ENCODE results near the gene UQCC2.
A peak's percentile ranks its signal among the peaks of the same experiment; 100 is the strongest.

Gene UQCC2

GRCh38 chr6:33711140-33712129, at the start of gene UQCC2:
Gene UQCC2, minus strand, starts transcription at chr6:33711700. Its CDS starts 14 bp downstream, at chr6:33711686.
- peak; percentile 96 for DNase-seq

- no peak for DNase-seq
Measured at GRCh38 chr6:33759887-33760629, 48.6 kb upstream of the UQCC2 start.

GRCh38 chr6:33758815-33759216, 47.3 kb upstream of the UQCC2 start:
- no peak for DNase-seq

GRCh38 chr6:33757906-33758305, 46.4 kb upstream of the UQCC2 start:
- no peak for DNase-seq

GRCh38 chr6:33757113-33757512, 45.6 kb upstream of the UQCC2 start:
- no peak for DNase-seq

- no peak for DNase-seq
Measured at GRCh38 chr6:33756211-33756954, 44.9 kb upstream of the UQCC2 start.

- DNase-seq: no peak
Measured at GRCh38 chr6:33755070-33755869, 43.8 kb upstream of the UQCC2 start.

- no peak for DNase-seq
Measured at GRCh38 chr6:33754222-33754621, 42.7 kb upstream of the UQCC2 start.

- no peak for DNase-seq
Measured at GRCh38 chr6:33752646-33753015, 41.1 kb upstream of the UQCC2 start.

- no peak for DNase-seq
Measured at GRCh38 chr6:33751771-33752645, 40.5 kb upstream of the UQCC2 start.

- DNase-seq: no peak
Measured at GRCh38 chr6:33750244-33750991, 38.9 kb upstream of the UQCC2 start.

- DNase-seq: no peak
Measured at GRCh38 chr6:33749401-33749800, 37.9 kb upstream of the UQCC2 start.

GRCh38 chr6:33748841-33749240, 37.3 kb upstream of the UQCC2 start:
- DNase-seq: no peak

GRCh38 chr6:33747823-33748222, 36.3 kb upstream of the UQCC2 start:
- DNase-seq: no peak

- DNase-seq: no peak
Measured at GRCh38 chr6:33746651-33747100, 35.2 kb upstream of the UQCC2 start, which contains the start of gene IP6K3. Gene IP6K3, minus strand, starts transcription at chr6:33746905. Its CDS starts 11,429 bp downstream, at chr6:33735476.

GRCh38 chr6:33746036-33746600, 34.6 kb upstream of the UQCC2 start:
- DNase-seq: no peak

- no peak for DNase-seq
Measured at GRCh38 chr6:33745548-33745947, 34.0 kb upstream of the UQCC2 start.

GRCh38 chr6:33744895-33745546, 33.5 kb upstream of the UQCC2 start:
- DNase-seq: no peak
